Osteoblast (primary cell): Measurements from ENCODE around the gene FAAP100. TPM values are rescaled to one million over a fixed set of nuclear protein-coding genes. Genes with fewer than 3 reads are reported as not detected.

Source experiments
- DNase-seq: peaks from one replicate; pipeline ENCODE4 v3.0.0; 2011; ENCODE audit warnings: low spot score, mixed read lengths; ENCODE audit not compliant: insufficient read length; ENCODE audit errors: missing footprints
- H2AFZ ChIP-seq: 2 replicates; pipeline ENCODE4 v1.6.0; 2011; ENCODE audit warnings: mild to moderate bottlenecking, low read length
- H3K27ac ChIP-seq: 2 replicates; pipeline ENCODE4 v1.5.1; 2011; ENCODE audit warnings: mild to moderate bottlenecking, low read depth, low read length, moderate library complexity
- H3K27me3 ChIP-seq: 2 replicates; pipeline ENCODE4 v1.6.0; 2012; ENCODE audit warnings: mild to moderate bottlenecking, control low read depth, inconsistent platforms, low read length, moderate library complexity; ENCODE audit not compliant: insufficient read depth
- H3K36me3 ChIP-seq: 2 replicates; pipeline ENCODE4 v1.5.1; 2011; ENCODE audit warnings: mild to moderate bottlenecking, low read length, control low read depth, moderate library complexity; ENCODE audit not compliant: insufficient read depth
- H3K4me1 ChIP-seq: 2 replicates; pipeline ENCODE4 v1.5.1; 2011; ENCODE audit warnings: mild to moderate bottlenecking, low read length, control low read depth, moderate library complexity; ENCODE audit not compliant: insufficient read depth
- H3K4me2 ChIP-seq: 2 replicates; pipeline ENCODE4 v1.6.0; 2011; ENCODE audit warnings: mild to moderate bottlenecking, low read length; ENCODE audit not compliant: insufficient read depth
- H3K4me3 ChIP-seq: fragments of 200-600 bp; sonication (generic); 3 replicates; pipeline ENCODE4 v1.5.1; 2012; ENCODE audit warnings: mild to moderate bottlenecking, low read length, inconsistent platforms; ENCODE audit not compliant: insufficient read depth
- H3K79me2 ChIP-seq: 2 replicates; pipeline ENCODE4 v1.6.0; 2012; ENCODE audit warnings: mild to moderate bottlenecking, low read length, control low read depth, inconsistent platforms; ENCODE audit not compliant: insufficient read depth
- H3K9me3 ChIP-seq: 2 replicates; pipeline ENCODE4 v1.5.1; 2011; ENCODE audit warnings: low read depth, low read length, control low read depth
- H4K20me1 ChIP-seq: 2 replicates; pipeline ENCODE4 v1.6.0; 2012; ENCODE audit warnings: mild to moderate bottlenecking, low read length, control low read depth; ENCODE audit not compliant: insufficient read depth
- total RNA-seq: library from RNA; depleted of rRNA; stranded (reverse); fragments of >200 nt; gene quantifications from 2 replicates; pipeline ENCODE4 v1.2.3, GENCODE V29; 2012
- TF ChIP-seq, protein P1 (sequence below): IDR thresholded peaks from 2 replicates; pipeline ENCODE4 v1.5.1; 2011; ENCODE audit warnings: mild to moderate bottlenecking, low read depth, low read length, moderate library complexity; ENCODE audit errors: extremely low read depth

Gene FAAP100
- total RNA-seq, 1 donor: 44.5 TPM

DNA sequence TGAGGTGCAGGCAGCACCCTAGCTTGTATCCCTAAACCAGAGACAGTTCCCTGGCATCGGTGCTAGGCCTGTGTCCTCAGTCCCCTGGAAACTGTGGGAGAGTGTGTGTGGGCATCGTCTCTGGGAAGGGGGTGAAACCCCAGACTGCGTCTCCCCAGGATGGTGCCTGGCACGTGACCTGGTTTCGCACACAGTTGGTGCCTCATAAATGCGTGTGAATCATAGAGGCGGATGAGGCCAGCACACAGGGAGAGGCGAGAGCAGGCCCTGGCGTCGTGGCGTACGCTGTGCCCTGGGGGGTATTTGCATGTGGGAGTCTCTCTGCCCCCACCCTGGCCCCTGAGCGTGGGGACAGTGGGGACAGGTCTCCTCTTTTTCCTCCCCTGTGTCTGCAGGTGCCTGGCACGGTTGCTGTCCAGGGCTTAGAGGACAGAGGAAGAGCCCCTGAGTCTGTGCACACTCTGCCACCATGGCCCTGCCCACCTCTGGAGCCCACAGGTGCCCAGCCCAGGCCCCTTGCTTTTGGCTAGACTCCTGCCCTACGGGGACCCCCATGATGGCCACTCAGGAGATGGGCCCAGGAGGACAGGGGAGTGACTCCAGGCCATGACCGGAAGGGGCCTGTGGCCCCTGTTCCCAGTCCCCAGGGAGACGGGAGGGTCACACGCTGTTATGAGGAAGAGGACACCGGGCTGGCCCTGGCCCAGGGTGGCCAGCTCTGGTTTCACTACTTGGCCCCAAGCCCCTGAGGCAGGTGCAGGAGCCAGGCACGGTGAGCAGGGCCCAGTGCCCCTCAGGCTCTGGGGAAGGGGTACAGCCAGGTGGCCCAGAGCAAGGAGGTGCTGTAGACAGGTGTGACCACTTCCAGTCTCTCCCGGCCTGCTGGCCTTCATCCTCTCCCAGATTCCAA is 25.2 kb downstream of the FAAP100 start:
- Histone ChIP-seq H3K27ac (no peak overlapping the region), H3K4me1 (peaks cover 9% of the 10 kb centered on the region), H2AFZ (no peak overlapping the region), H3K79me2 (no peaks in the 10 kb centered on the region), H3K27me3 (peaks cover 17% of the 10 kb centered on the region), H3K4me3 (no peak overlapping the region), H4K20me1 (peaks cover 16% of the 10 kb centered on the region), H3K9me3 (no peaks in the 10 kb centered on the region), H3K4me2 (peak overlapping the region; percentile 57), H3K36me3 (no peaks in the 10 kb centered on the region)
- TF ChIP-seq, protein P1, sequence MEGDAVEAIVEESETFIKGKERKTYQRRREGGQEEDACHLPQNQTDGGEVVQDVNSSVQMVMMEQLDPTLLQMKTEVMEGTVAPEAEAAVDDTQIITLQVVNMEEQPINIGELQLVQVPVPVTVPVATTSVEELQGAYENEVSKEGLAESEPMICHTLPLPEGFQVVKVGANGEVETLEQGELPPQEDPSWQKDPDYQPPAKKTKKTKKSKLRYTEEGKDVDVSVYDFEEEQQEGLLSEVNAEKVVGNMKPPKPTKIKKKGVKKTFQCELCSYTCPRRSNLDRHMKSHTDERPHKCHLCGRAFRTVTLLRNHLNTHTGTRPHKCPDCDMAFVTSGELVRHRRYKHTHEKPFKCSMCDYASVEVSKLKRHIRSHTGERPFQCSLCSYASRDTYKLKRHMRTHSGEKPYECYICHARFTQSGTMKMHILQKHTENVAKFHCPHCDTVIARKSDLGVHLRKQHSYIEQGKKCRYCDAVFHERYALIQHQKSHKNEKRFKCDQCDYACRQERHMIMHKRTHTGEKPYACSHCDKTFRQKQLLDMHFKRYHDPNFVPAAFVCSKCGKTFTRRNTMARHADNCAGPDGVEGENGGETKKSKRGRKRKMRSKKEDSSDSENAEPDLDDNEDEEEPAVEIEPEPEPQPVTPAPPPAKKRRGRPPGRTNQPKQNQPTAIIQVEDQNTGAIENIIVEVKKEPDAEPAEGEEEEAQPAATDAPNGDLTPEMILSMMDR: no peak
- DNase-seq: no peak

DNA sequence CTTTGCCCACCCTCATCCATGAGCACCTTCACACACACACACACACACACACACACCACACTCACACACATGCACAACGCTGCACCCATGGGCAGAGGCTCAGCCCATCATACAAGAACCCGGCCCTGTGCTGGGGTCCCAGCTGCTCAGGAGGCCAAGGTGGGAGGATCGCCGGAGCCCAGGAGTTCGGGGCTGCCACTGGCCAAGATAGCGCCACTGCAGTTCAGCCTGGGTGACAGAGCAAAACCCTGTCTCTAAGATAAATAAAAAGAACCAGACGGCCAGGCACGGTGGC is 27.3 kb downstream of the FAAP100 start:
- Histone ChIP-seq H3K79me2 (no peaks in the 10 kb centered on the region), H3K9me3 (no peaks in the 10 kb centered on the region), H3K4me3 (no peak overlapping the region), H2AFZ (no peak overlapping the region), H4K20me1 (peaks cover 24% of the 10 kb centered on the region), H3K27ac (no peak overlapping the region), H3K36me3 (no peaks in the 10 kb centered on the region), H3K4me1 (peaks cover 9% of the 10 kb centered on the region), H3K27me3 (peaks cover 17% of the 10 kb centered on the region), H3K4me2 (no peak overlapping the region)
- DNase-seq: no peak
- TF ChIP-seq, protein P1: no peak

DNA sequence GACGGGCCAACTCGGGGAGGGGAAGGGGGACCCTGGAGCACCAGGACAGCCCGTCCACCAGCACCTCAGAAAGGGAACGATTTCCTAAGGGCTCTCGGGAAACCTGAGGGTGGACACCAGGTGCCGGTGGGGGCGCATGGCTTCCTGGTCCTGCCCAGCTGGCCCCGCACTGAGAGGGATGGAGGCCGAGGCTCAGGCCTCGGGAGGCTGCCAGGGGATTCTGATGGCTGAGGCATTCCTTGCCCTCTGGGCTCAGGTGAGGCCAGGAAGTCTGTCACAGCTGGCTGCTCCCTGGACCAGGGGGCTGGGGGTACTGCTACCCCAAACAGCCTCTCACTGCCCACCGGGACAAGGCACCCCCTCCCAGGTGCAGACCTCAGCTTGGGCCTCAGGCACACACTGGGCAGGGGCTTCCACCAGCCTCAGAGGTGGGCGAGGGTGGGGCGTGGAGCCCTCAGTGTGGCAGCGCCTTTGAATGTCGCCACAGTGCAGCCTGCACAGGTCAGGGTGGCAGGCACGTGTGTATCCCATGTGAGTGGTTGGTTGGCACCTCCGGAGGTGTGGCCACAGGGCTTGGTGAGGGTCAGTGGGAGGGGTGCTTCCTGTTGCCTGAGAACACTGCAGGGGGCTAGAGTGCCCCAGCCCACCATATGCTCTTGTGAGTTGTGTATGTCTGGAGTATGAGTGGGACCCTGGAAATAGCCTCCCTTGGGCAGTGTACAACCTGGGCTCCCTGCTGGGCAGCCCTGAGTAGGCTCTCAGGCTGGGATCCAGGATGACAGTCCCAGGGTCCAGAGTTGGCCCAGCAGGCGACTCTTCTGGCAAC is 27.9 kb downstream of the FAAP100 start:
- TF ChIP-seq, protein P1: no peak
- H3K36me3 ChIP-seq: no peaks in the 10 kb centered on the region
- H2AFZ ChIP-seq: no peak overlapping the region
- H3K27me3 ChIP-seq: peaks cover 17% of the 10 kb centered on the region
- H3K27ac ChIP-seq: no peak overlapping the region
- H4K20me1 ChIP-seq: peaks cover 28% of the 10 kb centered on the region
- peak; percentile 89 for DNase-seq
- H3K4me1 ChIP-seq: peaks cover 12% of the 10 kb centered on the region
- H3K79me2 ChIP-seq: no peaks in the 10 kb centered on the region
- no peak overlapping the region for H3K4me3 ChIP-seq
- H3K9me3 ChIP-seq: no peaks in the 10 kb centered on the region
- peak overlapping the region; percentile 38 for H3K4me2 ChIP-seq
